Activated naive CD8-positive, alpha-beta T cell treated with anti-CD3 and anti-CD28 coated beads, Interleukin-2, amount 50 U/mL, for 24 hours (primary cell): ENCODE data around the gene C8B.
A peak's percentile ranks its signal among the peaks of the same experiment; 100 is the strongest.

Experiments
- ATAC-seq: fragments of 150-1000 bp; cut with Tn5 transposase; one replicate; pipeline ENCODE4 v1.10.0; 2021
- DNase-seq: peaks from one replicate; pipeline ENCODE4 v3.0.0; 2021
- H3K27ac Mint-ChIP-seq: one replicate; pipeline ENCODE4 v1.8.0; 2021; ENCODE audit warnings: mild to moderate bottlenecking, mixed read lengths
- H3K27me3 Mint-ChIP-seq: one replicate; pipeline ENCODE4 v1.8.0; 2021; ENCODE audit warnings: mixed read lengths
- H3K36me3 Mint-ChIP-seq: one replicate; pipeline ENCODE4 v1.8.0; 2021; ENCODE audit warnings: low read depth, mixed read lengths
- H3K4me1 Mint-ChIP-seq: one replicate; pipeline ENCODE4 v1.8.0; 2021; ENCODE audit warnings: mixed read lengths
- H3K4me3 Mint-ChIP-seq: one replicate; pipeline ENCODE4 v1.8.0; 2021; ENCODE audit warnings: mild to moderate bottlenecking, moderate library complexity, mixed read lengths
- H3K9me3 Mint-ChIP-seq: one replicate; pipeline ENCODE4 v1.8.0; 2021; ENCODE audit warnings: mixed read lengths

The C8B gene

DNA sequence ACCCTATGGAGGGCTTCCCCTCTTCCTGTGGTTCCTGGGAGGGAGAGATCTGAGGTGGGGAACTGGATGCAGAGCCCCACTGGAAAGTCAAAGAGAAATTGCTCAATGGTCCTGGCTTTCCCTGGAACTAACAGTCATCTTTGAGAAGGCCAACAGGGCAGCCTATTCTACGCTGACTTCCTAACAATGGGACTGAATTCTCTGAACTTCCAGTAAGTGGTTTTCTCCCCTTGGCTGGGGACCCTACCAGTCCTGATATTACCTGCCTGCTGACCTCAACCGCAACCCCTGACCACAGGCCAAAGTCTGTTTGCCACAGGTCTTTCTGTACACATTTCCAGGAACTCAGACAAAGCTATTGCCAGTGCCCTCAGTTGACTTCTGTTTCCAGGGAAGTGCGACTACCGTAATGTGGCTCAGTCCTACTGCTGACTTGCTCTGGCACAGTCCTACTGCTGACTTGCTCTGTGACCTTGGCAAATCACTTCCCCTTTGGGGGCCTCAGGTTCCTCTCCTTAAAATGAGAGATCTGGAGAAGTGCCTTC is 55.3 kb downstream of the C8B start:
- DNase-seq (no peak), ATAC-seq (no peak)
- Mint-ChIP-seq H3K27ac (no peak overlapping the region), H3K9me3 (no peaks in the 10 kb centered on the region), H3K27me3 (peaks cover 2% of the 10 kb centered on the region), H3K4me3 (no peak overlapping the region), H3K36me3 (no peaks in the 10 kb centered on the region), H3K4me1 (no peaks in the 10 kb centered on the region)

DNA sequence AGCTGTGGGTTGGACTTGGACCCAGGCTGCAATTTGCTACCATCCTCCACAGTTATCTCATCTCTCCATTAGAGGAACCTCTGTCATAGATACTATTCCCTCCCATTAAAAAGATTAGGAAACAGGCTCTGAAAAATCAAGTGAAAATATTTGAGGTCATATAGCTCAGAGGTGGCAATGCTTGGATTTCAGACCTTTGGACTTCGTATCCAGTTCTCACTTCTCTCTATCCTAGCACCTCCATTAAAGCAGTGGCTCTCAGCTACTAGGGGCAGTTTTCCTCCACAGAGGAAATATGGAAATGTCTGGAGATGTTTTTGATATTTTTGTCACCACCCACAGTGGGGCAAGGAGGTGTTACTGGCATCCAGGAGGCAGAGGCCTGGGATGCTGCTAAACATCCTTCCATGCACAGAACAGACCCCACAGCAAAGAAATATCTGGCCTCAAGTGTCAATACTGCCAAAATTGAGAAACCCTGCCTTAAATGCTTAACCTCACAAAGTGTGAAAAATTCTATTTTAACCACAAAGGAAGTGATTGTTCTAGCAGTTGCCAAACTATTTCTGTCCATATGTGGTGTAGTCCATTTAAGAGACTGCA is 57.1 kb downstream of the C8B start:
- no peak for ATAC-seq
- no peak overlapping the region for H3K4me3 Mint-ChIP-seq
- no peaks in the 10 kb centered on the region for H3K36me3 Mint-ChIP-seq
- DNase-seq, result no peak
- no peaks in the 10 kb centered on the region for H3K9me3 Mint-ChIP-seq
- H3K27ac Mint-ChIP-seq, result no peak overlapping the region
- peaks cover 2% of the 10 kb centered on the region for H3K27me3 Mint-ChIP-seq
- no peaks in the 10 kb centered on the region for H3K4me1 Mint-ChIP-seq

DNA sequence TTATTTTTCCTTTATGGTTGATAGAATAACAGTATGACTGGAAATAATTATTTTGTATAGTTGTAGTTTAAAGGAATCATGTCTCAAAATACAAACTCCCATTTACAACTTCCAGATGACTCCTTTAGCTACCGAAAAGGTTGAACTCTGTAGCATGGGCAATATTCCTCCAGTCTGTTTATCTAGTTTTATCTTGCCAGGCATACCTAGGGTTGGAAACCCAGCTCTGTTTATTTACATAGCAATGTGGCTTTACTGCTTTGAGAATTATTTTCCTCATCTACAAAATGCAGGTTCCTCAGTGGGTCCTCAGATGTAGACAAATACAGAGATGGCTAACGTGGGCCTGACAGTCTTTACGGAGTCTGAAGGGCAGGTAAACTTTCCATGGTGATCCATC is 60.1 kb downstream of the C8B start:
- Mint-ChIP-seq H3K9me3 (no peaks in the 10 kb centered on the region), H3K27ac (no peak overlapping the region), H3K36me3 (no peaks in the 10 kb centered on the region), H3K4me3 (no peak overlapping the region), H3K4me1 (no peaks in the 10 kb centered on the region), H3K27me3 (peaks cover 5% of the 10 kb centered on the region)
- ATAC-seq (no peak), DNase-seq (no peak)

DNA sequence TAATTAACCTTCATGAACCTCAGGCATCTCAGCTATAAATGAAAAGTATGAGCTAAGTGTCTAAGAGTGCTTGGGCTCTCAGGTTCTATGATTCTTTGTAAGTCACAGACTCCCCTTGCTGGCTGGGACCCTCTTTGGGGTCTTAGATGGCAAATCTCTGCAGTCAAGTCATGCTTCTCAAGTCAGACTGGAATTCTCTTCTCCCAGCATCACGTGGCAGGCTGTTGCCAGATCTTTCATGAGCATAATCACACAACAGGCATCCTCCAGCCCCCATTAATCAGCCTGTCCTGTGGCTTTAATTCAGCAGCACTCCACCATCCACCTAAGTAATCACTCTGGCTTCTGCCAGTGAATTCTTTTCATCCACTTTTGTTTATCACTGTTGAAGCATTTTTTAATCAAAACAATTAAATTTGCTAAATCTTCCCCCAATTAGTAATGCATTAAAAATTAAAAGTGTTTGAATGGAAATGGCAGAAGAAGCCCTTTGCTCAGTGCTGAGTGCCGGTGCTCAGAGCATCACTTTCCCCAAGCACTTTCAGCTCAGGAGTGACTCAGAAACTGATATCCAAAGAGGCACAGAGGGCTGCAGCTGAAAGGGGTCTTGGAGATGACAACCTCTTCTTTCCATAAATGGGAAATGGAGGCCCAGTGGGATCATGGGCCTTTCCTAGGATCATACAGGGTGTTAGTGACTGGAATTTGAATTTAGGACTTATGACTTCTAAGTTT is 61.0 kb downstream of the C8B start:
- ATAC-seq, result no peak
- no peaks in the 10 kb centered on the region for H3K9me3 Mint-ChIP-seq
- DNase-seq, result no peak
- no peak overlapping the region for H3K27ac Mint-ChIP-seq
- no peak overlapping the region for H3K4me3 Mint-ChIP-seq
- no peaks in the 10 kb centered on the region for H3K4me1 Mint-ChIP-seq
- H3K27me3 Mint-ChIP-seq, result peaks cover 5% of the 10 kb centered on the region
- no peaks in the 10 kb centered on the region for H3K36me3 Mint-ChIP-seq

DNA sequence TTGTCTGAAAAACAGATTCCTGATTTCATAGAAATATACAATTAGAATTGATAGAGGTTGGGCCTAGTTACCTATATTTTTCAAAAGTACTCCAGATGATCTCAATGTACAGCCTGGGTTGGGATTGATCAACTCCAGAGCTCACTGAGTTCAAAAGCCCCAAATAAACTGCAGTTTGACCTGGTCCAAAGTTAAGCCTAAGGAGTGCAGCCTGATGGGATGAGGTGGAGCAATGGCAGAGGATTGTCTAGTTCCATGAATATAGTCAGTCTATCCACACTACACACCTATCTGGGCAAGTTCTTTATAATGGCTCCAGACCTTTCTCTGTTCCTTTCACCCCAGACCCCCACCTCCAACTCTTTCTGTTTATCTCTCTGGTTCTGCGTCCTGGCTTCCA is 62.0 kb downstream of the C8B start:
- Mint-ChIP-seq H3K27ac (no peak overlapping the region), H3K36me3 (no peaks in the 10 kb centered on the region), H3K4me3 (no peak overlapping the region), H3K9me3 (no peaks in the 10 kb centered on the region), H3K27me3 (peaks cover 5% of the 10 kb centered on the region), H3K4me1 (no peaks in the 10 kb centered on the region)
- DNase-seq, result no peak
- no peak for ATAC-seq

DNA sequence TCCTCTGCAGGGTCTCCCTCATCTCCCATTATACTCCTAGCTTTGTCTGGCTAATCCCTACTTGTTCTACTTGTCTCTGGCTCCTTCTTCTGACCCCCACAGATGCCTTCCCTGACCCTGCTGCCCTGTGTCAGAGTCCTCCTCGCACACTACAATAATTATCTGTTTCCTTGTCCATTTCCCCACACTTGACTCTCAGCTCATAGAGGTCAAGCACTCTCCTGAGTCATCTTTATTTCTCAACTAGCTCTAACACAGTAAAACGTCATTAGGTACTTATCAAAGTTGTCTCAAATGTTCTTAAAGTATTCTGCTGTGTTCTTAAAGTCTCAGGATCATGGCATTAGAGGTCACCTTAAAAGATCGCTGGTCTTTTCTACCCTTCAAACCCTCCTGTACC is 64.1 kb downstream of the C8B start:
- H3K9me3 Mint-ChIP-seq, result no peaks in the 10 kb centered on the region
- no peak overlapping the region for H3K4me3 Mint-ChIP-seq
- no peak for ATAC-seq
- no peaks in the 10 kb centered on the region for H3K4me1 Mint-ChIP-seq
- H3K27me3 Mint-ChIP-seq, result peaks cover 3% of the 10 kb centered on the region
- H3K36me3 Mint-ChIP-seq, result no peaks in the 10 kb centered on the region
- DNase-seq, result no peak
- no peak overlapping the region for H3K27ac Mint-ChIP-seq

DNA sequence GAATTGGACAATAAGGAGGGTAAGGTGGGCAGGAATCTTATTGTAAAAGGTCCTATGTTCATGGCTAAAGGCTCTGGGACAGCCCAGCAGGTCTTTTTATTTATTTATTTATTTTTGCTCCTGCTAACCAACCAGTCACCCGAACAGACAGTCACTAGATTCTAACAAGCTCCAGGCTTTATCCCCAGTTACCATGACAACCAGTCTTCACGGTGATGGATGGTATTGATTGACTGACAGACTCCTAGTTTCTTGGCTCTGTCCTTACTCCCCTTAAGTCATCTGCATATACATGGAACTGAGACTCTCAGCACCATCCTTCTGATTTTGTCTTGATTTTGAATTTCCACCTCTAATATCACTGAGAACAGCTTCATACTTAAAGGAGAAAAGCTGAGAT is 66.9 kb downstream of the C8B start:
- no peak for ATAC-seq
- Mint-ChIP-seq H3K4me3 (no peak overlapping the region), H3K27me3 (peaks cover 3% of the 10 kb centered on the region), H3K27ac (no peak overlapping the region), H3K36me3 (no peaks in the 10 kb centered on the region), H3K4me1 (no peaks in the 10 kb centered on the region), H3K9me3 (no peaks in the 10 kb centered on the region)
- no peak for DNase-seq

DNA sequence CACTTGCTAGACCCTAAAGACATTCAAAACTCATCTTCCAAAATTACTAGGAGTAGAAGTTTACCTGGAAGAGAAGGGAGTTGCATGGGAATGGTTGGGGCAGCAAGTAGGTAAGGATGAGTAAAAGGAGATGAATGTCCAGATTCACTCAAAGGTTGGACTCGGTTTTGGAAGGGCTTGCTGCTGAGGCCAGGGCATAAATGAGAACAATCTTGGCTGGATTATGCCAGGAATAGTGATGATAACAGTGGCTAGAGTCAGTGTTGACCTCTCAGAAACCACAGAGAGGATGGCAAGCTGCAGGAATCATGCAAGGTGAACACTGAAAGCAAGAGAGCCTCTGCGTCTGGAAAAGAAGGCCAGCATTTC is 67.8 kb downstream of the C8B start:
- peaks cover 3% of the 10 kb centered on the region for H3K4me1 Mint-ChIP-seq
- DNase-seq (no peak), ATAC-seq (no peak)
- peaks cover 3% of the 10 kb centered on the region for H3K27me3 Mint-ChIP-seq
- H3K27ac Mint-ChIP-seq, result no peak overlapping the region
- H3K36me3 Mint-ChIP-seq, result no peaks in the 10 kb centered on the region
- no peaks in the 10 kb centered on the region for H3K9me3 Mint-ChIP-seq
- H3K4me3 Mint-ChIP-seq, result no peak overlapping the region

DNA sequence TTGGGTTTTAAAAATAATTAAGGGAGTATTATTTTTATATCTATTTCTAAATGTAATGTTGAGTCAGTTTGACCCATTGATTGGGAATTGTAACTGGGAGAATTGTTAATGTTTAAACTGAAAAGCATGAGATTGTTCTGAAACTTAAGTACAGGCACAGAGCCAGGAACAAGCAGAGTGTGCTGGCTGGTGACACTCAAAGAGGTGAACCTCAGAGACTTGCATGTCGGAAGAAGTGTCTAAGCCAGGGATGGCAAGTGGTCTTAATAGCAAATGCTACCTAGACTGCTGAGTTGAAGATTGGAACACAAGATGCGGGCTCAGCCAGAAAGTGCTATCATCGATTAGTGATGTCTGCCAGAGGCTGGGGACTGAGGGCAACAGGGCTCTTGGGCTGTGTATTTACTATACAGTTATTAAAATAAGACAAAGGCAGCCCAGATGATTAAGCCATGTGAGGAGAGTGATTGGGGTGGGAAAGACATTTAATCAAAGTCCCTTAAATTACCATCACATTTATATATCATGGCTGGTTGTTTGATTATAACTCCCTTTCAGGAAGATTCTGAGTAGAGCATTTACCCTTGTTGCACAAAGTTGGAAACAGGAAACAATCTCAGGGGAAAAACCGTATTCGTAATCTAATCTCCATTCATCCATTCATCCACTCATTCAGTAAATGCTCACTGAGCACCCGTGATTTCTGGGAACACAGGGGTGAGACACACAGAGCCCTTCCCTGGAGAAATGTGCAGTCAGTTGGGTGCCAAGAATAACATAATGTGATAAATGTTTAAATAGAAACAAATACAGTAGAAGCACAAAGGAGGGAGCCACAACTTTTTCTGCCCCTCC is 68.4 kb downstream of the C8B start:
- Mint-ChIP-seq H3K27me3 (peaks cover 3% of the 10 kb centered on the region), H3K4me1 (peaks cover 4% of the 10 kb centered on the region), H3K36me3 (no peaks in the 10 kb centered on the region), H3K27ac (no peak overlapping the region), H3K9me3 (no peaks in the 10 kb centered on the region), H3K4me3 (no peak overlapping the region)
- ATAC-seq (no peak), DNase-seq (no peak)

DNA sequence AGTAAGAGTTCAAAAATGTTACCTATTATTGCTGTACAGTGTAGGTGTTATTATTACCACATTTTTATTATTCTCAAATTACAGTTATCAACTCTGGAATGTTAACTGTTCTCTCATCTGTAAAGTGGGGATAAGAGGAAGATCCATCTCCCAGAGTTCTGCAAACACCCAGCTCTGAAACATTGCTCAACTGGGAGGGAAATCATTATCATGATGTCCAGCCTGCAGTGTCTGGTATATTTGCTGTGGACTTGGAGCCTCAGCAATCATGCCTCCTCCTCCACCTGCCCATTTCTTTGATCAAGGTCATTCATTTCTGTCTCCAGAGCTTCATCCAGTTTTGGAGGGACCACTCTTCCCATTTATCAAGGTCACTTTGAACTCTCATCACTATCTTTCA is 71.8 kb downstream of the C8B start:
- ATAC-seq, result no peak
- Mint-ChIP-seq H3K9me3 (no peaks in the 10 kb centered on the region), H3K4me1 (peaks cover 4% of the 10 kb centered on the region), H3K36me3 (no peaks in the 10 kb centered on the region), H3K4me3 (no peak overlapping the region), H3K27me3 (no peaks in the 10 kb centered on the region), H3K27ac (no peak overlapping the region)
- no peak for DNase-seq

DNA sequence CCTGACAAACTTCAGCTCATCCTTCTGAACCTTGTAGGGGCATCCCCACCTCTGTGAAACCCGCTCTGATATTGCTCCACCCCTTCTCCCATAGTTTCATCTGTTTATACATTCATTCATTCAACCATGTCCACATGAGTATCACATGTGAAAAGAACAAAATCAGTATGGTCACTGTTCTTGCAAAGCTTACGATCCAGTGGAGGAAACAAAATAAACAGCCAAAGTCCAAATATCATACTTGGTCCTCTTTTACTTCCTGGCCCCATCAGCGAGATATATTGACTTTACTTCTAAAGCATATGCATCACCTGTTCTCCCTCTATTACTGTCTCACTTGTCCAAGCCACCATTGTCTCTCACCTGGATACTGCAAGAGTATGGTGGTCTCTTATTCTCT is 75.6 kb downstream of the C8B start:
- ATAC-seq (no peak), DNase-seq (no peak)
- Mint-ChIP-seq H3K36me3 (no peaks in the 10 kb centered on the region), H3K4me3 (no peak overlapping the region), H3K4me1 (peaks cover 4% of the 10 kb centered on the region), H3K9me3 (no peaks in the 10 kb centered on the region), H3K27ac (no peak overlapping the region), H3K27me3 (peaks cover 2% of the 10 kb centered on the region)

DNA sequence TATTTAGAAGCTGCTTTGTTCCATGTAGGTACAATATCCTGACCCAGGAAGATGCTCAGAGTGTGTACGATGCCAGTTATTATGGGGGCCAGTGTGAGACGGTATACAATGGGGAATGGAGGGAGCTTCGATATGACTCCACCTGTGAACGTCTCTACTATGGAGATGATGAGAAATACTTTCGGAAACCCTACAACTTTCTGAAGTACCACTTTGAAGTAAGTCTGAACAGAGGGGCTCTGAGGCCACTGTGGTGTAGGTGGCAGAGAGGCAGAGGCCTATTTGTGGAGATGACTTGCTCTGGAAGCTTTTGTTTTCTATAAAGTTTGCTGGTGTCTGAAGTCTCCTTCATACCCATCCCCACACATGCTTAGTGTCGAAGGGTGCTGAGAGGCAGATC is 84.4 kb downstream of the C8B start:
- peak; percentile 40 for ATAC-seq

DNA sequence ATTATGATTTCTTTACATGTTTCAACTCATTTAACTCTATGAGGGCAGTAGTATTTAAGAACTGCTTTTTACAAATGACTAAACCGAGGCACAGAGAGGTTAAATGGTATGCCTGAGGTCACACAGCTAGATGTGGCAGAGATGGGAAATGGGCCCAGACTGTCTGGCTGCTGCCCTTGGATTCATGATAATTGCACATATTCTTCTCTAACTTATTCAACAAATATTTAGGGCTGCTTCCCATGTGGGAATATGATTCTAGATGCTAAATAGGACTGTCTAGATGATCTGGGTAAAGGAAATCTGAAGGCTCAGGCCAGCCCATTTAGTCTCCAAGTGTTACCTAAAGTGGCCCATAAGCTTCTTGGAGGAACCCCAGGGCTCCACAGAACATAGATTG is 85.0 kb downstream of the C8B start:
- H3K36me3 Mint-ChIP-seq, result no peaks in the 10 kb centered on the region

More for the DNA sequence above, 84.4 kb downstream of the C8B start:
- no peaks in the 10 kb centered on the region for H3K9me3 Mint-ChIP-seq
- H3K4me1 Mint-ChIP-seq, result no peaks in the 10 kb centered on the region
- H3K4me3 Mint-ChIP-seq, result no peak overlapping the region
- H3K36me3 Mint-ChIP-seq, result no peaks in the 10 kb centered on the region
- DNase-seq, result no peak
- peaks cover 2% of the 10 kb centered on the region for H3K27me3 Mint-ChIP-seq
- no peak overlapping the region for H3K27ac Mint-ChIP-seq

More for the DNA sequence above, 85.0 kb downstream of the C8B start:
- H3K9me3 Mint-ChIP-seq, result no peaks in the 10 kb centered on the region
- H3K27ac Mint-ChIP-seq, result no peak overlapping the region
- no peak overlapping the region for H3K4me3 Mint-ChIP-seq
- H3K4me1 Mint-ChIP-seq, result no peaks in the 10 kb centered on the region
- peaks cover 2% of the 10 kb centered on the region for H3K27me3 Mint-ChIP-seq
- ATAC-seq (no peak), DNase-seq (no peak)
